ENCODE data around the gene IRF2BP2.
"Not testable (repeated sequence)": the region's sequence is repeated elsewhere in the genome, so short reads cannot be mapped to it uniquely, and the experiment has no call there.

The IRF2BP2 gene

GRCh38 chr1:234602334-234603220 is 7.4 kb downstream of the IRF2BP2 start:
- DNase-seq (ENCODE audit: low read depth in 2 of 2, low spot score in 1 of 2) = no peak

GRCh38 chr1:234601301-234602017 is 8.5 kb downstream of the IRF2BP2 start:
- no peak for DNase-seq (ENCODE audit: low read depth in 2 of 2, low spot score in 1 of 2)

GRCh38 chr1:234600418-234601281 is 9.3 kb downstream of the IRF2BP2 start:
- no peak for DNase-seq (ENCODE audit: low read depth in 2 of 2, low spot score in 1 of 2)

GRCh38 chr1:234599617-234600417 is 10.2 kb downstream of the IRF2BP2 start:
- peak in 1 of 2 donors; percentile 33 for DNase-seq (ENCODE audit: low read depth in 2 of 2, low spot score in 1 of 2)

GRCh38 chr1:234598974-234599616 is 10.9 kb downstream of the IRF2BP2 start:
- no peak for DNase-seq (ENCODE audit: low read depth in 2 of 2, low spot score in 1 of 2)

- DNase-seq (ENCODE audit: low read depth in 2 of 2, low spot score in 1 of 2) = no peak
These were observed 12.1 kb downstream of the IRF2BP2 start for GRCh38 chr1:234597894-234598293.

GRCh38 chr1:234595899-234596298 is 14.1 kb downstream of the IRF2BP2 start:
- DNase-seq (ENCODE audit: low read depth in 2 of 2, low spot score in 1 of 2) = no peak

- DNase-seq (ENCODE audit: low read depth in 2 of 2, low spot score in 1 of 2) = not testable (repeated sequence)
These were observed 15.4 kb downstream of the IRF2BP2 start for GRCh38 chr1:234594575-234594974.

- no peak for DNase-seq (ENCODE audit: low read depth in 2 of 2, low spot score in 1 of 2)
These were observed 16.0 kb downstream of the IRF2BP2 start for GRCh38 chr1:234593771-234594504.

- no peak for DNase-seq (ENCODE audit: low read depth in 2 of 2, low spot score in 1 of 2)
These were observed 16.9 kb downstream of the IRF2BP2 start for GRCh38 chr1:234593109-234593508.

- no peak for DNase-seq (ENCODE audit: low read depth in 2 of 2, low spot score in 1 of 2)
These were observed 17.7 kb downstream of the IRF2BP2 start for GRCh38 chr1:234592240-234592639.

GRCh38 chr1:234591131-234591530 is 18.8 kb downstream of the IRF2BP2 start:
- DNase-seq (ENCODE audit: low read depth in 2 of 2, low spot score in 1 of 2) = no peak

- DNase-seq (ENCODE audit: low read depth in 2 of 2, low spot score in 1 of 2) = no peak
These were observed 19.9 kb downstream of the IRF2BP2 start for GRCh38 chr1:234589854-234590620.

- no peak for DNase-seq (ENCODE audit: low read depth in 2 of 2, low spot score in 1 of 2)
These were observed 20.7 kb downstream of the IRF2BP2 start for GRCh38 chr1:234589064-234589800.

- no peak for DNase-seq (ENCODE audit: low read depth in 2 of 2, low spot score in 1 of 2)
These were observed 21.6 kb downstream of the IRF2BP2 start for GRCh38 chr1:234588386-234588785.

- no peak for DNase-seq (ENCODE audit: low read depth in 2 of 2, low spot score in 1 of 2)
These were observed 23.0 kb downstream of the IRF2BP2 start for GRCh38 chr1:234586892-234587485.

GRCh38 chr1:234586304-234586703 is 23.7 kb downstream of the IRF2BP2 start:
- DNase-seq (ENCODE audit: low read depth in 2 of 2, low spot score in 1 of 2) = no peak
